HG03342 (cell line): ENCODE results near the gene PBOV1.

ENCODE experiments used
- ATAC-seq: cut with Tn5 transposase; IDR thresholded peaks from one replicate; pipeline ENCODE4 v1.9.1; 2021; ENCODE audit warnings: mild to moderate bottlenecking, moderate library complexity; ENCODE audit not compliant: unreplicated experiment

PBOV1 gene

DNA sequence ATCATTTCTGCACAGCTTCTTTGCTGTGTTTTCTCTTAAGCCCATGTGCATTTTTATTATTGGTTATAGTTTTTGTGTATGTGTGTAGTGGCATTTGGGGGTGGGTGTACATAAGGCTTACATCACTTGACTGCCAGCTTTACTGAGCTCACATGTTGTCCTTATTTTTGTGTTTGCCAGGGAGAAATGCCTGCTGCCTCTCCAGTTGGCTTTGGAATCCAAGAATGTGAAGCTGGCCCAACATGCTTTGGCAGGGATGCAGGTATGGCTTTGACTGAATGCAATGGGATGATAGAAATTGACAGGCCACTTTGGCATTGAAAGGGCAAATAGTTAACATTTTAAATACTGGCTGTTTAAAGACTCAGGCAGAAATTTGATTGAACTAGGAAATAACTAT lies 11.4 kb downstream of the PBOV1 start:
- no peak for ATAC-seq

DNA sequence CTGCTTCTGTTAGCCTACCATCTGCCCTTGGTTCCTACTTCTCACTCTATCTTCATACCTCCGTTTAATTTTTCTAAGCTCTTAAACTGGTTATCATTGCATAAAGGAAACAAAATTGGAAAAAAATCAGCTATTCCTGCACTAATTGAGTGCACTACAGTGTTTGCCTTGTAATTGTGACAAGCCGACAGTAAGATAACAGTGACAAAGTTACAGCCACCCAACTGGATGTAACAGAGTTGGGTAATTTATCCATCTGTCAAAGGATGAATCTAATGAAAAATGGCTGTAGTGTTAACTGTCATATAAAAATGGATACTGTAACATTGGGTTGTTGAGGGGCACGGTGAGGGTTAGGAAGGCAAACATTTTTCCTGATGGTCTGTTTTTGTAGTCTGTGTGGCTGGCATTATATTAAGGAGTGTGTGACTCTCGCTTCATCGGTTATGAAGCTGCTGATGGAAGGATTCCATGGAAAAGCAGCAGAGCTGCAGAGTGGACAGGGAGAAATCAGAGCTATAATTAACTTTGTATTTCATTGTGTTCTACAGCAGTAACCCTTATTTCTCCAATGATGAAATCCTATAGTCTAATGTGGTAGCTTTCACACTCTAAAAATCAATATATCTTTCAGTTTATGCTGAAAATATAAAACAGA lies 12.7 kb downstream of the PBOV1 start:
- ATAC-seq = no peak

DNA sequence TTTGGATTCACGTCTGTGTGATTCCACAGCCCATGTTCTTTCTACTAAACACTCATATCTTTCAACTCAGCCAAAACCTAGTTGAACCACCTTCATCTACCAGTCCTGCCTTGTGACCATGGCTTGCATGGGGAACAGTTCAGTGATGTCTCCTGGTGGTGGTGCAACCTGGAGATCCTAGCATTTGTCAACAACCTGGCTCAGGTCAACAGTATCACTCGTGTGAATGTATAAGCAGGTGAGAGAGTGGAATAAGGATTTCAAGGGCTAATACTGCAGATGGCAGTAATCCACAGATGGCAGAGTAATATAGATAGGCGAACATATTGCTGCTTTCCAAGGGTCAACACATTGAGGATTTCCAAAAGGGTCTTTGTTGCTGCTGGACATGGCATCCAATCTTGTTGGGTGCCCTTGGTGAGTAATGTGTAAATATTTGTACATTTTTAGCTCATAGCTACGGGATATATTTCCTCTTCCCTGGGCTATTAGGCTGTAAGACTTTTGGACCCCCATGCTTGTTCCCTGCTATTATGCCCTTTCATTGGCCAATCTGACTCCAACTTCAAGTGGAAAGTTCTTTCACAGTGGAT lies 13.4 kb downstream of the PBOV1 start:
- ATAC-seq = no peak

DNA sequence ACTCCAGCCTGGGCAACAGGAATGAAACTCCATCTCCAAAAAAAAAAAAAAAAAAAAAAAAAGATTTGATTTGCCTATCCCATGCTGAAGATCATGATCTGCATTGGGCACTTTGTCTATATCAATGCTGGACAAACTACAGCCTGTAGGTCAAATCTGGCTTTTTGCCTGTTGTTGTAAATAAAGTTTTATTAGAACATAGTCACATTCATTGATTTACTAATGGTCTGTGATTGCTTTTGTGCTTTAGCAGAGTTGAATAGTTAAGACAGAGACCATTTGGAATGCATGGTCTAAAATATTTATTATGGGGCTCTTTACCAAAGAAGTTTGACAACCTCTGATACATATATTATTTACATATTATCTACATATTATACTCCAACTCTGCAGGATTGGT lies 14.0 kb downstream of the PBOV1 start:
- no peak for ATAC-seq

DNA sequence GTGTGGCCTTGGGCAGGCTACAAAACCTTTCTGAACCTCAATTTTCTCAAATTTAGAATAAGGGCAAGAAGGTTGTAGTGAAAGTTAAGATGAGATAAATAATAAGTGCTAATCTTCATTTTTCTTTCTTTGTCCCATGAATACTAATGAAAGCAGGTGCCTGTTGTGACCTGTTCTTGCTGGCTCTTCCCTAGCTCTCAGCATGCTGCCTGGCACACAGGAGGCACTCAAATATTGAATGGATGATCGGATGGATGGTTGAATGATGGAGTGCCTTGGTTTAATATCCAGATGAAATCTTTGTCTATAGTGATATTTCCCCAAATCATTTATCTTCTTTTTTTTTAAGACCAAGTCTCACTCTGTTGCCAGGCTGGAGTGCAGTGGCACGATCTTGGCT lies 15.0 kb downstream of the PBOV1 start:
- no peak for ATAC-seq

DNA sequence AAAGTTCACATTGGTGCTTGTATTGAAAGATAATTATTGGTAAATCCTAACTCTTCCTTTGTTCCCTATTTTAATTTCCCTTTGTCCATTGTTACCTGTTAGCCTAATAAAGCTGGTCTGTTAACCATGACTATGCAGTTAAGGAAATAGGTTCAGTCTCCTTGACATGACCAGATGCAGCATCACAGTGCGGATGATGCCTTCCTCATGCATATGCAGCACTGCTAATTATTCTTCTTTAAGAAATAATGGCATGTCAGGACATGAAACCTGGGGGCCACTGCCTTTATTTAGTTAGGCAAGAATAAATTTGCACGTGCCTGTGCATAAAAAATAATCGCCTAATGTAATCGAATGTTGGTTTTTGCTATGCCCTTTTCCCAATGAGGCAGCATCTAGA lies 16.5 kb downstream of the PBOV1 start:
- no peak for ATAC-seq

DNA sequence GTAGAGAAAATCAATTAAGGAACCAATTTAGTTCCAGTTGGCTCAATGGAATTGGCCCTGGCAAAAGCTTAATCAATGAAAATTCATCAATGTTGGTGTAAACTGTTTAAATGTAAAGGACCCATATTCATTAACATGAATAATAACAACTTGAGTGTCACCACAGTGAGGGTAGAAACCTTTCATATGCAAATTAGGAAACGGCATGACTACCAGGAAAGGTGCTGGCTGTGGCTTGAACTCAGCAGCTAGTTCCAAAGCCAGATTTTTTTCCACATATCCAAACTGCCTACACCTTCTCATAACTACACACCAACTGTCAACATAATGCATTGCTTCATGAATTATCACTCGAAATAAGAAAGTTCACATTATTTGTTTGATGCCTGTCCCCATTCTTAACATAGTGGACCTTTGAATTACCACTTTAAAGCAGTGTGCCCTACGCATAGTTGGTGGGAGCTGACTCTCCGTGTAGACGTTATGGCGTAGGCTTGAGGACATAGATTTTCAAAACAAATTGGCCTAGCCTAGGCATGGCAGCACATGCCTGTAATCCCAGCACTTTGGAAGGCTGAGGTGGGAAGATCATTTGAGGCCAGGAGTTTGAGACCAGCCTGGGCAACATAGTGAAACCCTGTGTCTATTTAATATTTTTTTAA lies 19.7 kb downstream of the PBOV1 start:
- no peak for ATAC-seq

DNA sequence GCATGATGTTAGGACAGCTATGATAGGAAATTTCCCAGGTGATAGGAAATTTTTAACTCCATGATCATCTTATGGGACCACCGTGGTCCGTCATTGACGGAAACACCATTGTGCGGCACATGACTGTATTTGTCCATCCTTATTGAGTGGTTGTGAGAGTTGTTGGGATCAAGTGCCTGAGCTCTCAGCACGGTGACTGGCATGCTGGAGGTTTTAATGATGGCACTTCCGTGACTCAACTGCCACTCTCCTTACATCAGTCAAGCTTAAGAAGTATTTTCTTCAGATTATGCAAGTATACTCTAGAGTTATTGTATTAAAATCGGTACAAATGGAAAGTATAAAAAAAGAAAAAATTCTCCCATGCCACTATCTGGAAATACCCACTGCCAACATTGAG lies 20.7 kb downstream of the PBOV1 start:
- ATAC-seq = no peak

DNA sequence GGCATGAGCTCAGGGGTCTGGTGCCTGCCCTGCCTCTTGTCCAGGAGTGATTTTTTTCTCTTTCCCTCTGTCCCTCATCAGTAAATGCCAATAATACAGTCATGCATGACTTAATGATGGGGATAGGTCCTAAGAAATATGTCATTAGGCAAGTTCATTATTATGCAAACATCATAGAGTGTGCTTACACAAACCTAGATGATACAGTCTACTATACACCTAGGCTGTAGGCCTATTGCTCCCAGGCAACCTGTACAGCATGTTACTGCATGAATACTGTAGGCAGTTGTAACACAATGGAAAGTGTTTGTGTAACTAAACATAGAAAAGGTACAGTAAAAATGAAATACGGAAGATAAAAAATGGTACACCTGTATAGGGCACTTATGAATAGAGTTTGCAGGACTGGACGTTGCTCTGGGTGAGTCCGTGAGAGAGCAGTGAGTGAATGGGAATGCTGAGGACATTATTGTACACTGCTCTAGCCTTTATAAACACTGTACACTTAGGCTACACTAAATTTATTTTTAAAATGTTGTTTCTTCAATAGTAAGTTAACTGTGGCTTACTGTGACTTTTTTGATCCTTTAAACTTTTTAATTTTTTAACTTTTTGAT lies 22.1 kb downstream of the PBOV1 start:
- no peak for ATAC-seq

DNA sequence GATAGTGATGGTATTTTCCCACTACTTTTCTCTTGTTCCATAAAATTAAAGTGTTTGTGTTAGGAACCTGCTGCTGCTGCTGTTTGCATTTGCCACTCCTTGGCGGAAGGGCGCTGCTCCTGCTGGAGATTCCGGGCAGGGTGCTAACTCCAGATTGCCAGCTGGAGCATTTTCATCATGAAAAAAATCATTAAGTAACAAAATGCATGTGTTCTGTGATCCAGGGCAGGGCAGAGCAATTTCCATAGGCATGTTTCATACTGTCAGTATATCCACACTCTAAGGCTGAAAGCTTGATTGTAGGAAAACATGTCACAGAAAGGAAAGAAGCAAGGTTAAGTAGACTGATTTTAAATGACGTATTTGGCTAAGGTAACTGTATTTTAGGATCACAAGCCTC lies 24.0 kb downstream of the PBOV1 start:
- ATAC-seq = no peak

DNA sequence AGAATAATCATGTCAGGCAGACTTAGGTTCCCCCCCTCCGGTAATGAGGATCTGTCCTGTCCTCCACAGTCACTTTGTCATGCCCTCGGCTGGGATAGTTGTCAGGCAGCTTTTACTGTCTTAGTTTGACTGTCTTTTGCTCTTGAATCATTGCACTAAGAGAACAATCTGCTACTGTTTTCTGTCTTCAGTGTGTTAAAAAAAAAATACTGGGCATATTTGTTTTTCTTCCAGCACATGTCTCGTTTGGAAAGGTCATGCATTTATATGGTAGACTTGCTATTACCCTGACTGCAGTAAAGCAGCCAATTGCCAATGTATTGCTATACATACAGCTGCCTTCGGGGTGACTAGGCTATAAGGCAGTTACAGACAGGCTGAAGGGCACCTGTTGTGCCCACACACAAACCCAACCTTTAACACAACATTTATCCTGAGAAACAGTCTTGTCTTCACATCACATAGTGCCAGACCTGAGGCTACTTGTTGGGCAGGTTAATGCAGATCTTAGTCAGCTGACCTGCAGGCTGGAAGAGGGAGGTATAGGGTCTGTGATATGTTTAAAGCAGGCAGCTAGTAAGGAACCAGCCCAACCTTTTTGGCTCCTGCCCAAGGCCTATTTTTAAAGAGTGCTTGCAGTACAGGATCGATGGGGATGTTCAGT lies 29.9 kb downstream of the PBOV1 start:
- no peak for ATAC-seq

DNA sequence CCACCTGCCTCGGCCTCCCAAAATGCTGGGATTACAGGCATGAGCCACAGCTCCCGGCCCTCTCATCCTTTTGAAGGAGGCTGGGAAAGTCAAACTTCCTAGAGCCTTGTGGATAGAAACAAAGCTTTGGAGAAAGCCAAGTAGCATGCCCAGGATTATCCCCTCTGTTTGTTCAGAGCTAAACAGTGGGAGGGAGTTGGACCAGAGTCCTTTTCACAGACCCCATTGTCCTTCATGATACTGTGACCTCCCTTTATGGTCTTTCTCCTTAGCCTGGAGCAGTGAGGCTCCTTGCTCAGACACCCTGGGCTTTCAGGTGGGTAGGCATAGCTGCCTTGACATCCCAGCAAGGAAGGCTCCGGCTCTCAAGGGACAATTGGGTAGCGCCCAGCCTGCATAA lies 31.1 kb downstream of the PBOV1 start:
- no peak for ATAC-seq

DNA sequence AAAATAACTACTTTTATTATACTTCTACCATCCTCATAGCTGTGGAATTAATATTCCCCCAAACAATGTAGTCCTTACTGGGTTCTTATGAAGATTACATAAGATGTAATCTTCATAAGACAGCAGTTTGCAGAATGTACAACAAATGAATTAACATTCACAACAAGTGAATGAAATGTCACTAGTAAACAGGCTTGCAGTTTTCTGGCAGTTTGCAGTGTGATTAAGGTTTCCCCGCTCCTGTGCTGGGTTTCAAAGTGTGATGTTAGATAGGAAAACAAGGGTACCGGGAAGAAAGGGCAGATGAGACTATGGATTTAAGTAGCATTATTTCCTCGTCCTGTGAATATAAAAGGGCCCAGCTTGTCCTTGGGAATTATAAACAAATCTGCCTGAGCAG lies 34.1 kb downstream of the PBOV1 start:
- ATAC-seq = no peak

DNA sequence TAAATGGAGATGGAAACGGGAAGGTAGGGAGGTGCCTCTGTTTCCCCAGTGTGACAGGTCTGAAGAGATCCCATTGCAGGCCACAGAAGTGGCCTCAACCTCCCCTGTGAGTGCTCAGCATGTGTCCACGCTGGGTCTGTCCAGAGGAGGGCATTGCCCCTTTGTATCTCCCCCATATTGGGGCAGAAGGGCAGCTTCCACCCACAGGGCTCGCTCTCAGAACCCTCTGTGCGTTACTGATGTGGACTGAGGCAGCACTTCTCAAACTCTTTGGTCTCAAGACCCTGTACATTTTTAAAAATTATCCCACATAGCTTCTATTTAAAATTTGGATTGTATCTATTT lies 34.5 kb downstream of the PBOV1 start:
- ATAC-seq = no peak

DNA sequence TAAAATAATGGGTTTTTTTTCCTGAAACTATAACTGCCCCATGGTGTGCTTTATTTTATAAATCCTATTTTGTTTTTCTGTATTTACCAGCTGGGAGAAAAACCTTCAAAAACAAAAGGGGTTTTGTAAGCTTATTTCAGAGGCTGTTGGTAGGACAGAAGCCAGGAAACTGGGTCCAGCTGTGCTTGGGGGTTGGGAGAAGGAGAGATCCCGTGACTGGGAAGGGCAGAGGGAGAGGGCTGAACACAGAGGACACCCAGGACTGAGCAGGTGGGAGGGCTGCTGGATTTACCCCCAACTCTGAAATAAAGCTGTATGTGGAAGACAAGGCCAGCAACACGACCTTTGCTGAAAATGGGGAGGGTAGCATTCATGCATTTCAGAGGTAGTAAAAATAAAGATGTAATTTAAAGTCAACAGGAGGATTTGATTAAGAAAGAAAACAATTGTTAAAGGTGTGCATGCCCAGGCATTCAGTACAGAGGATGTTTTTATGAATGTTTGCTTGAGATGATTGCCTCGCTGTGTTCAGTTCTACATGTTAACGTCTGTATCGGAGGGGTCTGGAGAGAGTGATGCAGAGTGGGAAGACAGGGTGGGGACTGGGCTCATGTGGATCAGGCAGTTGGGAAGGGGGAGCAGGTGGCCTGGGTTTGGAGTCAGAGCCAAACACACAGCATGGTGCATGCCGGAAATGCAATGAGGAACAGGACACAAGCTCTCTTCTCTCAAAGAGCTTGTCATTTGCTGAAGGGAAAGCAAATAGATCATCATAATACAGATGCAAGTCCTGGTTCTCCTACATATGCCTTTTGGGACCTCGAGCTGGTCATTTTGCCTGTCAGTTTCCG lies 35.1 kb downstream of the PBOV1 start:
- no peak for ATAC-seq

DNA sequence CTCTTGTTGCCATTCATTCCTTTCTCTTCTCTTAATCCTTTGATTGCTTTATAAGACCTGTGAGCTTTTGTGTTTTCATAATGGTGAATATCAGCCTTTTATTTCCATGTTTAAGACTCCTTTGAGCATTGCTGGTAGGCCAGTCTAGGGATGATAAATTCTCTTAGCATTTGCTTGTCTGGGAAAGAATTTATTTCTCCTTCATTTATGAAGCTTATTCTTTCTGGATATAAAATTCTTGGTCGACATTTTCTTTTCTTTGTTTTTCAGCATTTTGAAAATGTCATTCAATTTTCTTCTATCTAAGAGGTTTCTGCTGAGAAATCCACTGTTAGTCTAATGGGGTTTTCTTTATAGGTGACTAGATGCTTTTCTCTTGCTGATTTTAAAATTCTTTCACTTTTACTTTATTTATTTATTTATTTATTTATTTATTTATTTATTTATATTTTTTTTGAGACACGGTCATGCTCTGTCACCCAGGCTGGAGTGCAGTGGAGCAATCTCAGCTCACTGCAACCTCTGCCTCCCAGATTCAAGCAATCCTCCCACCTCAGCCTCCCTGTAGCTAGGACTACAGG lies 41.5 kb downstream of the PBOV1 start:
- ATAC-seq = no peak

DNA sequence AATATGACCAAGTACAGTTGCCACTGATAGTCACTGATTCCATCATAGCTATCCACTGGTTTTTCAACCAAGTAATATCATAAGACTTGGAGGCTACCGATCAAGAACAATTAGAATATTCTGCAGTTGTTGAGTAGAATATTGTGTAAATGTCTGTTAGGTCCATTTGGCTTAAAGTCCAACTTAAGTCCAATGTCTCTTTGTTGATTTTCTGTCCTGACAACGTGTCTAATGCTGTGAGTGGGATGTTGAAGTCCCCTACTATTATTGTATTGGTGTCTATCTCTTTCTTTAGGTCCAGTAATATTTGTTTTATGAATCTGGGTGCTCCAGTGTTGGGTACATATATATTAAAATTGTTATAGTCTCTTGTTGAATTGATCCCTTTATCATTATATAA lies 42.7 kb downstream of the PBOV1 start:
- no peak for ATAC-seq
